IMR-90 (cell line): ENCODE results near the gene RNF213.

Experiments used
- CEBPB ChIP-seq: IDR thresholded peaks from 2 replicates; pipeline ENCODE4 v1.6.1; 2012; ENCODE audit warnings: low read depth, low read length, improper control_type of control experiment
- CHD1 ChIP-seq: IDR thresholded peaks from 2 replicates; pipeline ENCODE4 v1.6.1; 2012; ENCODE audit warnings: low read depth, low read length, improper control_type of control experiment
- CTCF ChIP-seq: conservative IDR thresholded peaks from 2 replicates; pipeline ENCODE4 v1.5.1; 2012; ENCODE audit warnings: mild to moderate bottlenecking, low read depth, low read length, improper control_type of control experiment
- MAFK ChIP-seq: IDR thresholded peaks from 2 replicates; pipeline ENCODE4 v1.6.1; 2012; ENCODE audit warnings: low read depth, low read length, improper control_type of control experiment
- POLR2A ChIP-seq: IDR thresholded peaks from 2 replicates; pipeline ENCODE4 v1.6.1; 2012; ENCODE audit warnings: mild to moderate bottlenecking, low read depth, low read length
- SMC3 ChIP-seq: fragments of 150-350 bp; IDR thresholded peaks from 2 replicates; pipeline ENCODE4 v1.6.1; 2016; ENCODE audit warnings: low read depth, mild to moderate bottlenecking, antibody characterized with exemption, low read length, moderate library complexity
- USF2 ChIP-seq: fragments of 150-350 bp; IDR thresholded peaks from 2 replicates; pipeline ENCODE4 v1.6.1; 2017; ENCODE audit warnings: mild to moderate bottlenecking, antibody characterized with exemption, low read length, low read depth

- TF ChIP-seq CTCF = no peak
- no peak for TF ChIP-seq SMC3
- TF ChIP-seq CHD1 = no peak
- no peak for TF ChIP-seq POLR2A
- TF ChIP-seq MAFK = no peak
- no peak for TF ChIP-seq CEBPB
- TF ChIP-seq USF2 = no peak
These were observed 8.8 kb downstream of the RNF213 start for GRCh38 chr17:80269405-80269807.
